Rectal smooth muscle tissue (tissue), 1 donor: ENCODE data around the gene TMCC1.
"Not testable (repeated sequence)": the region's sequence is repeated elsewhere in the genome, so short reads cannot be mapped to it uniquely, and the experiment has no call there.

Experiments
- H3K27ac ChIP-seq: one replicate; pipeline ENCODE4 v1.7.0; 2013; ENCODE audit warnings: low read depth, low read length, inconsistent platforms
- H3K27me3 ChIP-seq: one replicate; pipeline ENCODE4 v1.7.0; 2013; ENCODE audit warnings: low read length; ENCODE audit not compliant: control insufficient read depth, insufficient read depth
- H3K36me3 ChIP-seq: one replicate; pipeline ENCODE4 v1.7.0; 2013; ENCODE audit warnings: low read length; ENCODE audit not compliant: control insufficient read depth, insufficient read depth
- H3K4me1 ChIP-seq: one replicate; pipeline ENCODE4 v1.7.0; 2013; ENCODE audit warnings: low read length; ENCODE audit not compliant: control insufficient read depth, insufficient read depth
- H3K4me3 ChIP-seq: one replicate; pipeline ENCODE4 v1.7.0; 2013; ENCODE audit warnings: low read length
- H3K9ac ChIP-seq: one replicate; pipeline ENCODE4 v1.7.0; 2013; ENCODE audit warnings: low read length

Gene TMCC1

DNA sequence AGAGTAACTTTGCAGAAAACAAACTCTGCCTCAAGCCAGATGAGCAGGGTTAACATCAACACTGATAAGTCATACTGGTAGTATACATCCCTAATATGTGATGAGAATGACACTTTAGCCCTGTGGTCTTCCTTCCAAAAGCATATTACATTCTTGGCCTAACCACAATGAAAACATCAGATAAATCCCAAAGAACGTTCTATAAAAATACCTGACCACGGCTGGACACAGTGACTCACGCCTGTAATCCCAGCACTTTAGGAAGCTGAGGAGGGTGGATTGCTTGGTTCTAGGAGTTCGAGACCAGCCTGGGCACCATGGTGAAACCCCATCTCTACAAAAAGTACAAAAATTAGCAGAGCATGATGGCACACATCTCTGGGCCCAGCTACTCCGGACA lies 4.7 kb downstream of the TMCC1 start:
- Histone ChIP-seq H3K4me3 (no peak overlapping the region), H3K9ac (no peak overlapping the region), H3K27ac (no peak overlapping the region), H3K27me3 (no peaks in the 10 kb centered on the region), H3K36me3 (no peaks in the 10 kb centered on the region), H3K4me1 (peaks cover 3% of the 10 kb centered on the region)

DNA sequence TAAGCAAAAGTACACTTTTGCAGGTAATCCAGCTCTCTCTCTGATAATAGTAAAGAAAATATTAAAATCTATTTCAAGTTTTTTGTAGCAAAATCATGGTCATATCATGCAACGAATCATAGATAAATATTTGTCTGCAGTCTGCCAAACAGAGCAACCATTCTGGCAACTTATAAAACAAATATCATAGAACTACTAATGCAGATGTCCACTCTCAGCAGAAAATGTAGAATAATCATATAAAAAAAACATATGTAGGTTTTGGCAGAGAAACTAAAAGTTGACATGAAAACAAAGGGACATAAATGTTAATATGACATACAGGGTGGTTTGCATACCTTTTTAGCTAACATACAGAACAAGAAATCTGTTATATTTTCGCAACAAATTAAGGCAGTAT lies 12.2 kb downstream of the TMCC1 start:
- Histone ChIP-seq H3K9ac (no peak overlapping the region), H3K4me3 (no peak overlapping the region), H3K4me1 (no peaks in the 10 kb centered on the region), H3K36me3 (no peaks in the 10 kb centered on the region), H3K27me3 (no peaks in the 10 kb centered on the region), H3K27ac (no peak overlapping the region)

DNA sequence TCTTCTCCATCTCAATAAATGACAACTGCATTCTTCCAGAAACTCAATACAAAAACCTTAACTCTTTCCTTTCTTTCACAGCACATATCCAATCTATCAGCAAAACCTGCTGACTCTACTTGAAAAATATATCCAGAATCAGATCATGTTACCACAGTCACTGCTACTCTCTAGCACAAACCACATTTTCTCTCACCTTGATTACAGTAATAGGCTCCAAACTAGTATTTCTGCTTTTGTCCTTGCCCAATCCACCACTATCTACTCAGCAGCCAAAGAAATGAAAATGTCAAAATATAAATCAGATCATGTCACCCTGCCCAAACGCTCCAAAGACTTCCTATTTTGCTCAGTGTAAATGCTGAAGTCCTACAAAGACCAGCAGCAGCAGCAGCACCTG lies 15.2 kb downstream of the TMCC1 start:
- Histone ChIP-seq H3K27ac (no peak overlapping the region), H3K9ac (no peak overlapping the region), H3K36me3 (peaks cover 3% of the 10 kb centered on the region), H3K4me3 (no peak overlapping the region), H3K27me3 (no peaks in the 10 kb centered on the region), H3K4me1 (no peaks in the 10 kb centered on the region)

DNA sequence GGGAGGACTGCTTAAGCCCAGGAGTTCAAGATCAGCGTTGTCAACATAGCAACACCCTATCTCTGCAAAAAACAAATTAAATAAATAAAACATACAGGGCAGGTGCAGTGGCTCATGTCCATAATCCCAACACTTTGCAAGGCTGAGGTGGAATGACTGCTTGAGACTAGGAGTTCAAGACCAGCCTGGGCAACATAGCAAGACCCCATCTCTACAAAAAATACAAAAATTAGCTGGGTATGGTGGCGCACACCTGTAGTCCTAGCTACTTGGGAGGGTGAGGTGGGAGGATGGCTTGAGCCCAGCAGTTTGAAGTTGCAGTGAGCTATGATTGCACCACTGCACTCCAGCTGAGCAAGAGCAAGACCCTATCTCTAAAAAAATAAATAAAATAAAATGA lies 19.0 kb downstream of the TMCC1 start:
- not testable (repeated sequence) for H3K4me1 ChIP-seq, H3K27me3 ChIP-seq, H3K36me3 ChIP-seq, H3K9ac ChIP-seq, H3K4me3 ChIP-seq, H3K27ac ChIP-seq

- H3K4me1 ChIP-seq: no peaks in the 10 kb centered on the region
- H3K4me3 ChIP-seq: no peak overlapping the region
- no peak overlapping the region for H3K9ac ChIP-seq
- no peaks in the 10 kb centered on the region for H3K27me3 ChIP-seq
- H3K27ac ChIP-seq: no peak overlapping the region
- H3K36me3 ChIP-seq: no peaks in the 10 kb centered on the region
These were observed 24.6 kb downstream of the TMCC1 start for GRCh38 chr3:129868912-129869311.

DNA sequence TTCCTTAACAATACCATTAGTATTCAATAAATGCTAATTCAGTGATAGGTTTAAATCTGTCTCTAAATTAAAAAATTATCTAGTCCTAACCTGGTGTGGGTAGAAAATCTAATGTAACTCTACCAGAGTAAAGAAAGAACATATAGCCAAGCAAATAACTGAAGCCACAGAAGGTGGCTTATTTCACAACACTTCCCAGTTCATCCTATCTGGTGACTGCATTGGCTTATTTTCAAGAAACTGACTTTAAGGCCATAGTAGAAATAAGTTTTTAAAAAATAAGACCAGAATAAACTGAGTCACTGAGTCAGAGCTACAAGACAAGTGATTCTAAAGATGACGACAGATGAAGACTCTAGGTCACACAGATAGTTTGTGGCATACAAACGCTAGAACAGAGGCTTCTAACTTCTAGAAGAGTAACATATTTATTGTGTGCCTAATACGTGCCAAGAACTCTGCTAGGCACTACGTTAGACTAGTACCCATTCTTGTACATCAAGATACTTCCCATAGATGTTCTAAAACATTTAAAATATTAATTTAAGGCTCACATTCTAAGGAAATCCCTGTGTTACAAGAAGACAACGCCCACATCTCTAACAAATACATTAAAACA lies 25.9 kb downstream of the TMCC1 start:
- Histone ChIP-seq H3K27me3 (no peaks in the 10 kb centered on the region), H3K36me3 (no peaks in the 10 kb centered on the region), H3K9ac (no peak overlapping the region), H3K4me3 (no peak overlapping the region), H3K4me1 (no peaks in the 10 kb centered on the region), H3K27ac (no peak overlapping the region)

DNA sequence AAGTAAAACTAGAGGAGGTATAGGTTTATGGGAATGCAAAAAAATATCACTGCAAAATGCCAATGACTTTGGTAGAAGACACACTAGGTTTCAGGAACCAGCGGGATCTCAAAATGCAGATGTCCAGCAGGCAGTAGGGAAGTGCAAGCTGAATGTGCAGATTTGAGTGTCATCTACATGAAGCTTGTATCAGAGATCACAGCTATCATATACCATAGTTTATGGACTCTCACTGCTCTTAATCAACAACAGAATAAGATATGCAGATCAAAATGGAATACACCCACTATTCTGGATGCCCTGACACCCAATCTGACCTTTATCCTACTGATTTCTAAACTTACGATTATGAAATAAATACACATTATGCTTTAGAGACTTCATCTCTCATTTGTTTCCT lies 27.7 kb downstream of the TMCC1 start:
- Histone ChIP-seq H3K36me3 (no peaks in the 10 kb centered on the region), H3K9ac (no peak overlapping the region), H3K4me3 (no peak overlapping the region), H3K4me1 (no peaks in the 10 kb centered on the region), H3K27me3 (no peaks in the 10 kb centered on the region), H3K27ac (no peak overlapping the region)

DNA sequence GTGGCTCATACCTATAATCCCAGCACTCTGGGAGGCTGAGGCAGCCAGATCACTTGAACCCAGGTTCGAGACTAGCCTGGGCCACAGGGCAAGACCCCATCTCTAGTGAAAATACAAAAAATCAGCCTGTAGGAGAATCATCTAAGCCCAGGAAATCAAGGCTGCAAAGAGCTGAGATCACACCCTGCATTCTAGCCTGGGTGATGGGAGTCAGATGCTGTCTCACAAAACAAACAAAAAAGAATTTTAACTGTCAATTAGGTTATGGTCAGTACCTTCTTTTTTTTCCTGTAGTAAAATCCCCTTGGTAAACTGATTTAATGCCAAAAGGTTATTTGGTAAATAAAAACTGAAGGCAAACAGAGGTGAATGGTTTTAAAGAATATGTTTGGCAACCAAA lies 29.0 kb downstream of the TMCC1 start:
- H3K4me3 ChIP-seq: no peak overlapping the region
- no peak overlapping the region for H3K9ac ChIP-seq
- H3K4me1 ChIP-seq: no peaks in the 10 kb centered on the region
- H3K36me3 ChIP-seq: no peaks in the 10 kb centered on the region
- H3K27me3 ChIP-seq: no peaks in the 10 kb centered on the region
- no peak overlapping the region for H3K27ac ChIP-seq

DNA sequence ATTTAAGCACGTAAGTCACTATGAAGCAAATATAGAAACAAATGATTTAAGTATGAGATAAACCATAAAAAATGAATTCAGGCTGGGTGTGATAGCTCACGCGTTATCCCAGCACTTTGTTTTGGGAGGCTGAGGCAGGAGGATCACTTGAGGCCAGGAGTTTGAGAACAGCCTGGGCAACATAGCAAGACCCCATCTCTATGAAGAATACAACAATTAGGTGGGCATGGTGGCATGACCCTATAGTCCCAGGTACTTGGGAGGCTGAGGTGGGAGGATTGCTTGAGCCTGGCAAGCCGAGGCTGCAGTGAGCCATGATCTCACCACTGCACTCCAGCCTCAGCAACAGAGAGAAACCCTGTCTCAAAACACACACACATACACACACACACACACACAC lies 34.2 kb downstream of the TMCC1 start:
- no peaks in the 10 kb centered on the region for H3K36me3 ChIP-seq
- no peak overlapping the region for H3K9ac ChIP-seq

GRCh38 chr3:129857899-129858298 lies 35.6 kb downstream of the TMCC1 start:
- Histone ChIP-seq H3K27me3 (no peaks in the 10 kb centered on the region), H3K4me3 (no peak overlapping the region), H3K27ac (no peak overlapping the region), H3K9ac (no peak overlapping the region), H3K4me1 (no peaks in the 10 kb centered on the region), H3K36me3 (no peaks in the 10 kb centered on the region)

More for the DNA sequence above, 34.2 kb downstream of the TMCC1 start:
- H3K27ac ChIP-seq: no peak overlapping the region
- no peaks in the 10 kb centered on the region for H3K4me1 ChIP-seq
- H3K27me3 ChIP-seq: no peaks in the 10 kb centered on the region
- no peak overlapping the region for H3K4me3 ChIP-seq

- not testable (repeated sequence) for H3K27ac ChIP-seq, H3K27me3 ChIP-seq, H3K4me1 ChIP-seq, H3K36me3 ChIP-seq, H3K9ac ChIP-seq, H3K4me3 ChIP-seq
These were observed 36.7 kb downstream of the TMCC1 start for GRCh38 chr3:129856790-129857189.

DNA sequence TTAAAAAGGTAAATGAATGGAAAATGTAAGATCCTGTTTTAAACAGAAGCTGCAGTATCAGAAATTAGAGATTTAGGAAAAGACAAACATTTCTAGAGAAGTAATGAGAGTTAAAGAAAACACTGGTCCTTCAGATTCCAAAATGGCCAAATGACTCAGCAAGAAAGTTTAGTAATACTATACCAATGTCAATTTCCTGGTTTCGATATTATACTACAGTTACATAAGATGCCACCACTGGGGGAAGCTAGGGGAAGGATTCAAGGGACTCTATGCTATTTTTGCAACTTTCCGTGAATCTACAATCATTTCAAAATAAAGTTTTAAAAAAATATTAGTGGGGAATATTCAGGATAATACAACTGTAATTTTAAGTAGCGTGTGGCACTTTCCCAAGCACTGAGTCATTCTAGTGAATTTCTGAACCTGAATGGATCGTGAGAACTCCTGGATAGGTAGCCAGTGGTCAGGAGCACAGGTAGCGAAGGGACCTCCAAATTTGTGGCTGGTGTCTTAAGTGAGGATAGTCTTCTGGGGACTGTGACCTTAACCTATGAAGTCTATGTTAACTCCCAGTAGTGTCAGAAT lies 37.6 kb downstream of the TMCC1 start:
- Histone ChIP-seq H3K4me1 (no peaks in the 10 kb centered on the region), H3K4me3 (no peak overlapping the region), H3K27ac (no peak overlapping the region), H3K9ac (no peak overlapping the region), H3K27me3 (no peaks in the 10 kb centered on the region), H3K36me3 (no peaks in the 10 kb centered on the region)

DNA sequence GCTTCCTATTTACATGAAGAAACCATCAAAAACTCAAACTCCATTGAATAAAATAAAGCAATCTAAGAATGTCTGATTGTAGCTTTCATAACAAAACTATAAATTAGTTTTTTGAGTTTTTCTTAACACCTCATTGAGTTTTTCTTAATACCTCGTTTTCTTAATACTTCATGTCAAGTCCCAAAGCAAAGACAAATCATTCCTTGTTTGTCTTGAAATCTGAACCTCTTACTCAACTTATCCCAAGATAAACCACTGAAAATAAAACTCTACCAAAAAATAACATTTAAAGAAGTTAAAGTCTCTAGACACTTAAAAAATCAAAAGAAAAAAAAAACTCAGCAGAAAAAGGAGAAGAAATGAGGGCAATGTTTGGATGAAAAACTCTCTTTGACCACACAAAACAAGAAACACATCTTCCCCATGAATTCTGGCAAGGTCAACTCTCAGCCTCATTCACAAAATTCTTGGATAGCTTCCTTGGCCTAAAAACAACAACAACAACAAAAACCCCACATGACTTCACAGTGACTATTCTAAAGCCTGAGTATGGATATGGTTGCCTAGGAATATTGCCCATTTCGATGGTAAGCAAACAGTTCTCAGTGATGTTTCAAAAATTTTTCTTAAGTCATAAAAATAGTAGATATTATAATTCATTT lies 38.2 kb downstream of the TMCC1 start:
- H3K27me3 ChIP-seq: no peaks in the 10 kb centered on the region
- no peak overlapping the region for H3K9ac ChIP-seq
- no peaks in the 10 kb centered on the region for H3K4me1 ChIP-seq
- no peak overlapping the region for H3K27ac ChIP-seq
- H3K36me3 ChIP-seq: no peaks in the 10 kb centered on the region
- no peak overlapping the region for H3K4me3 ChIP-seq
